CD4-positive, alpha-beta T cell treated with Interleukin-15 for 4 hours (primary cell): Measurements from ENCODE around the gene LDLRAD4.

ENCODE experiments used
- DNase-seq: peaks from one replicate; pipeline ENCODE4 v3.0.0-alpha.2; 2020; ENCODE audit warnings: low spot score

LDLRAD4 gene

DNA sequence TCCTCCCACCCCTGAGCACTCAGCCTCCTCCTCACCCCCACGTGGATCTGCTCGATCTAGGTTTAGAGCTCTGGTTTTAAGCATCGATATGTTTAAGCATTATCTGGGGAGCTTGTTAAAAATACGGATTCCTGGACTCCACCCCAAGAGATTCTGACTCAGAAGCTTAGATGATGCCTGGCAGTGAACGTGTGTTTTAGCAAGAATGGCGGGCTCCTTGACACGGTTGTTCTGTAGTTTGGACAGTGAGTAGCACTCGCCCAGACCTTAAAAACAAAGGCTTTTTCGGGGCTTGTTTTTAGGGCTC, 47.3 kb downstream of the LDLRAD4 start:
- no peak for DNase-seq

GRCh38 chr18:13266218-13267100, 47.9 kb downstream of the LDLRAD4 start:
- DNase-seq, result peak; percentile 40

DNA sequence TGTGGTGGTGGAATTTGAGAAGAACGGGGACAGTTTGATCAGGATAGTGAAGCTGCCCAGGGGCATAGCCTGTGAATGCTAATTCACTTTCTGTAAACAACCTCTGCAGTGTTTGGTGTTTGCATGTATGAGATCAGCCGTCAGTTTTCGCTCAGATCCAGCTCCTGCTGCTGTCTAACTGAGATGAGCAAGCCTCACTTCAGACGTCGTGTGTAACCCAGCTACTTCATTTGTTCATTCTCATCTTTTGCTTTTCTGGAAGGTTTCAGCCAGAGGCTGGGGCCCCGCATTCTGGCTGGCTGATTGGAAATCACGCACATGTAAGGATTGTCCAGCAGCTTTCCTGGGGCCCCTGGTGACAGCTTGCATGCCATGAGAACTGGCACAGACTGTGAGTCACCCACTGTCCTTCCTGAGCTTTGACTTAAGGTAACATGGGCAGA, 48.9 kb downstream of the LDLRAD4 start:
- DNase-seq, result no peak

GRCh38 chr18:13268158-13269012, 49.8 kb downstream of the LDLRAD4 start:
- DNase-seq, result no peak

DNA sequence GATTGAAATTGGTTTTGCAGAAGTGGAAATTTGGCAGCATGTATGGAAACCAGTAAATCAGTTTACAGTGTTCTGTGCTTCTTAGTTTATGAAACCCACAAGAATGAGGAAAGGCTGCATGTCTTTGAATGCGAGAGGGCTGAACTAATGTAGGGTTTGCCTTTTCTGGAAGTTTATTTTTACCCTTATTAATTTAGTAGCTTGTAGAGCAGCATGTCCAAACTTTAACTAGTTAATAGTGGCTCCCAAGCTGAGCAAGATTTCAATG, 50.4 kb downstream of the LDLRAD4 start:
- DNase-seq, result no peak

DNA sequence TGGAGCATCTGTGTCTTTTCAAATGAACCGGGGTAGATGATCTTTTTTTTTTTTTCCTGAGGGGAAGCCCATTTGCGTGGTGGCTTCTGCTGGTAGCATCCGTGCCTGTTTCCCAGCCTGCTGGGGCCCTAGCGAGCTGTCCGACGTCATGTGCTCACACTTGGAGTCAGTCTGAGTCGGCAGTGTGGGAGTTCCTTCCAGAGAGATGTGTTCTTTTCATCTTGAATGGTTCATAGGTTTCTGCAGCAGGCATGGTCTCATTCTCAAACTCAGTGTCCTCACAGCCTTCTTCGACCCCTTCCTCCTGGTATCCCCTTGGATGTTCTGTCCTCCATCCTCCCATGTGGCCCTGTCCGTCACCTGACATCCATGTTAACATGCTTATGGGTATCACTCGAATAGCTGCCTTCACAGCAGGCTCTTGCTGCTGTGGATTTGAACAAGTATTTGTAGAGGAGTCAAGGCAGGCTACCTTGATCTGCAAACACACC, 51.0 kb downstream of the LDLRAD4 start:
- DNase-seq, result no peak

DNA sequence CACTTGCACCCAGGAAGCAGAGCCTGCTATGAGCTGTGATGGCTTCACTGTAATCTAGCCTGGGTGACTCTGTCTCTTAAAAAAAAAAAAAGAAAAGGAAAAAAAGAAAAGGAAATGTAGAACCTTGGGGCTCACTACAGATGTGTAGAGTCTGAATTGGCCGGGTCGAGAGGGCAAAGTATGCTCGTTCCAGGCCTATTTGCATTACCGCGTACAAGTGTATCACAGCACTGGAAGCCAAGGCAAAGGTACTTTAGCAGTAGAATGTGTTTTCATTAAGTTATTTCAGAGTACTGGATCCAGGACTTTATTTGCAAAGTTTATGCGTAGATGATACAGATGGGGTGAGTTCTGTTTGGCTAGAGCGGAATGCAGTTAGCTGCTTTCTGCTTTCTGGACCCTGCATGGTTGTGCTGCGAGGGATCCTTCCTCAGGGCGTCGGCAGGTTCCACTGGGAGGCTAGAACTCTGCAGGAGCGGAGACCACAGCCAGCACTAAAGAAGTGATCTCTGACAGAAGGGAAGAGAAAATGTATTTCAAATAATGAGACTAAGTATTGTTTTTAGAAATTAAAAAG, 51.8 kb downstream of the LDLRAD4 start:
- no peak for DNase-seq

DNA sequence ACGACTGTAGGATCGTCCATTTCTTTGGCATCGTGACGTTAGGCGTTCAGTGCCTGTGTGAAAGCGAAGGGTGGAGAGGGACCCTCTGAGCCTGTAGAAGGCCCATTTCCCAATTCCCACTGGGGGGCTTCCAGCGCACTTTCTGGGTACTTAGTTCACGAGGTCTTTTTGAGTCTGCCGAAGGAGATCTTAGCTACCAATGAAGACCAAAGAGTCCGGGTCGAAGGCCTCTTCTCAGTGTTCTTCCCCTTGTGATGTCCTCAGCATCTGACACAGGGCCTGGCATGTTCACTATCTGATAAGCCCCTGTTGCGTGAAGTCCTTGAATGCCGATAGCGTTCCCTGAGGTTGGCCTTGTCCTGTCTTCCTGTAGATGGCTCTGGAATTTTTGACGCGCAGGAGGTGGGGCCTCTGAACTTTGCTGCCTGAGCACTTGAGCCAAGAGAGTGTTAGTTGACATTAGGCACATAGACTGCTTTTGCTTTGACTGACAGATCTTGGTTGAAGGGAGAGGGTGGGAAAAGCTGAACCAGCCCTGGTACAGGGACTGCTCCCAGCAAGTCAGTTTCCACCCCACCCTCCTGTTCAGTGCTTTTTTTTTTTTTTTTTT, 52.8 kb downstream of the LDLRAD4 start:
- DNase-seq, result no peak

GRCh38 chr18:13272416-13272815, 53.9 kb downstream of the LDLRAD4 start:
- DNase-seq, result no peak

DNA sequence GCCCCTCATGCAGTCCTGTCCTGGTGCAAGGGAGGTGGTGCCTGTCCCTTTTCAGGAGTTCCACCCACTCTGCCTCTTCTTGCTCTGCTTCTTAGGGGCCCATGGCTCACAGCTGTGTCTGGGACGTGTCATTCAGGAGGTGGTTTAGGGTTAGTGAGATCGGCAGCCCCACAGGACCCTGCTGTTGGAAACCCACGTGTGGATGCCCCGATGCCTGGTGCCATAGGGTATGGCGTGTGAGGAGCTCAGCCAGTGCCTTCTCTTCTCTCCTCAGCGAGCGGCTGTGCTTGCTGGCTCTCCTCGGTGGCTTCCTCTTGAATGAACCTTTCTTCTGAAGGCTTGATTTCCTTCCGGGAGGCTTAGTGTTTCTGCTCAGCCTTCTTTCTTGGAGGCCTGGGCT, 55.2 kb downstream of the LDLRAD4 start:
- DNase-seq, result peak; percentile 38

DNA sequence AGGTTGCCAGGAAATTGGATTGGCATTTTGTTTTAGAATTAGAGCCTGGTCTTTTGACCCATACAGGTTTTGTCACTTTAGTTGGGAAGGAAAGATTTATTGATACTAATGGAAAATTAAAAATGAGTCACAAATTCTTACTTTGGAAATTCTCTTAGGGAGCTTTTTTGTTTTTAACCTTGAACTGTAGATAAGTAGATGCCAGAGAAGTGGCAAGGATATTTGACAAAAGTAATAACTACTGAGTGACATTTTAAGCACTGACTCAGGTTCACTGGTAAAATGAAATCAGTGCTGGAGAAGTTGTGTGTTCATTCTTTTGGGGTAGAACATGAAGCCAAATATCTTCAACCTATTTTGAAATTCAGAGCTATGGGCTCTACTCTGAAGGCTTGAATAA, 56.5 kb downstream of the LDLRAD4 start:
- DNase-seq, result no peak

GRCh38 chr18:13276530-13277520, 58.3 kb downstream of the LDLRAD4 start:
- DNase-seq, result peak; percentile 50

- DNase-seq, result peak; percentile 41
Observed at GRCh38 chr18:13278062-13278630, 59.6 kb downstream of the LDLRAD4 start.

DNA sequence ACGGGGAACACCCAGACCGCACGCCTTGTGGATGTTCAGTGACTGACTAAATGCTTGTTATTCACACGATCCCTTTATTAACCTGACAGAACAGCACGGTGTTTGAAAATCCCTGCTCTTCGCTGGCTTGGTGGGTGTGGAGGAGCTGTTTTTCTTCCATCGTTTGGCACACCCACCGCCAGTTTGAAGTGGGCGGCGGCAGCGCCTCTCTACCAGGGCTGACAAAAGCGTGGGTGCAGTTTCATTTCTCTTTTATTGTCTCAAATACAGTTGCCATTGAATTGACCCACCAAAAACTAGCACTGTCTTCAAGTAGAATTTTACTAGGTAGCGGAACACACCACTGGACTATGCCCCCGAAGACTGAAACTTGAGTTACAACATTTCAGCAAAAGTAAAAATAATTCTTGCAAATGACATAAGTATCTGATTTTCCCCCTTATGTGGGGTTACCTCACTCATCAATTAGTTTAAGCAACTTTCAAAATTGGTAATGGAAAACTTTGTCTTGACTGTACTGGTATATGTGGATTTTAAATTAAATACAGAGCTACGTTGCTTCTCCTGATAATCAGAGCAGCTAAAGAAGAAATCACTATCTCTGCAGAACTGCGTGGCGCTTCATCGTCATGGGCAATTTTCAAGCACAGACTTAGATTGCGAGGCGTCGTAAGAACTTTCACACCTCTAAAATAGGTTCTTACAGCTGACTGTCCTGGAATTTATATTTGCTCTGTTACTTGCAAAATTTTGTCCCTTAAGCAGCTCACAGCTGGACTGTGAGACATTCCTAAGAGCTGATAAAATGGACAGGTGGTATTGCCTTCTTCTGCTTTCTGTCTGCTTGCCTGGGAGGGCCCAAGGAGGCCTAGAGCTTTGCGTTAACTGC, 60.9 kb downstream of the LDLRAD4 start:
- DNase-seq, result peak; percentile 22

DNA sequence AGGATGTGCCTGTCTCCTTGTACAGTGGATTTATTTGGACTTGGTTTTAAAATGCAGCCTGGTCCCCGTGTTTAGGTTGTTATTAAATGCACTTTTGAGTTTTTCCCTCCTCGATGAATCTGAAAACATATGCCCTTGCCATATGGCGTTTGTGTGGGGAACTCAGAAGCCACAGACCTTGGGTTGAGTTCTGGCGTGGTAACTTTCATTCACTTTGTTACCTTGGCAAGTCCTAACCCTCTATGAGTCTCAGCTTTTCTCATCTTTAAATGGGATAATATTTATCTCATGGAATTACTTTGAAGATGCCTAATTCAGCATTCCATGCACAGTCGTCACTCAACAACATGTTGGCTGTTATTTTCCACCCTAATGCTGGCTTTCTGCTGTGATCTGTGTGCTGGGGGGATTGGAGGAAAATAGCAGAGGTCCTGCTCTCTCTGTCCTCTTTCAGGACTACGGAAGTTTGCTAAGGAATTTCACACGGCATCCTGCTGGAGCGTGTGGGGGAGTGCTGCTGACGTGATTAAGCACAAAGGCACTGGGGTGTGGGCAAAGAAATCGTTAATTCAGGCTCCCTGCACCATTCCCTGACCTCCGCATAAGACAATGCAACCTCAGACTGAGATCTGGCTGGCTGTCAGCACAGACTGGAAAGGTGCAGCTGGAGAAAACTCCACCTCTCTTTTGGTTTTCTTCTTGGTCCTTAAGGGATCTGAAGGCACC, 61.7 kb downstream of the LDLRAD4 start:
- no peak for DNase-seq

- DNase-seq, result no peak
Observed at GRCh38 chr18:13281406-13281805, 62.8 kb downstream of the LDLRAD4 start.

GRCh38 chr18:13283746-13284145, 65.2 kb downstream of the LDLRAD4 start:
- DNase-seq, result no peak

GRCh38 chr18:13284330-13285027, 65.9 kb downstream of the LDLRAD4 start:
- peak; percentile 29 for DNase-seq

DNA sequence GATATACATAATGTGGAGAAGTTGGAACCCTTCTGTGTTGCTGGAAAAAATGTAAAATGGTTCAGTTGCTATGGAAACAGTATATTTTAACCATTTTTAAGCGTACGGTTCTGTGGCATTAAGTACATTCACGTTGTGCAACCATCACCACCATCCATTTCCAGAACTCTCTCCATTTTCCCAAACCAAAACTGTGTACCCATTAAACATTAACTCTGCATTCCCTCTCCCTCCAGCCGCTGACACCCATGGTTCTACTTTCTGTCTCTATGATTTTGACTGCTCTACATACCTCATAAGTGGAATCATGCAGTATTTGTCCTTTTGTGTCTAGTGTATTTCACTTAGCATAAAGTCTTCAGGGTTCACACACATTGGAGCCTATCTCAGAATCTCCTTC, 67.3 kb downstream of the LDLRAD4 start:
- no peak for DNase-seq
